GM12875 (cell line): ENCODE data around the gene PRRC2A.

ENCODE experiments used
- H3K4me3 ChIP-seq: one replicate; pipeline ENCODE4 v1.5.1; 2011; ENCODE audit warnings: low read depth, low read length, control low read depth
- TF ChIP-seq, protein P1 (sequence below): IDR thresholded peaks from 2 replicates; pipeline ENCODE4 v1.5.1; 2011; ENCODE audit warnings: low read depth, mild to moderate bottlenecking, control low read depth, inconsistent platforms, low read length, moderate library complexity, borderline replicate concordance; ENCODE audit not compliant: insufficient read depth

The PRRC2A gene

DNA sequence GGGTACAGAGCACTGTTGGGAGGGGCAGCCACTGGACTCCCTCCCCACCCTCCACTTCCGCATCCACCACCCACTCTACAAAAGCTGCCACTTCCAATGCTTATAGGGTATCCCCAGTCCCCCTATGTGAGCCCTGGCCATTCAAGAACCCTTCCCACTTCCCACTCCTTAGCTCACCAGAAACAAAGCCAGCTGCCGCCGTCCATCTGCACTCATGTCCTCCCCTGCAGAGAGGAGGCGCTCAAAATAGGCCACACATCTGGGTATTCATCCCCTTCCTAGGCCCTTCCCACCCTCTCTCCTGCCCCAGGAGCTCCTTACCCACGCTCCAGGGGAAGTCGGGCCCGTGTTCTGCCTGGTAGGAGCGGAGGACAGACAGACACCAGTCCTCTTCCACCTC, 66.8 kb downstream of the PRRC2A start:
- H3K4me3 ChIP-seq: no peak overlapping the region
- TF ChIP-seq, protein P1, sequence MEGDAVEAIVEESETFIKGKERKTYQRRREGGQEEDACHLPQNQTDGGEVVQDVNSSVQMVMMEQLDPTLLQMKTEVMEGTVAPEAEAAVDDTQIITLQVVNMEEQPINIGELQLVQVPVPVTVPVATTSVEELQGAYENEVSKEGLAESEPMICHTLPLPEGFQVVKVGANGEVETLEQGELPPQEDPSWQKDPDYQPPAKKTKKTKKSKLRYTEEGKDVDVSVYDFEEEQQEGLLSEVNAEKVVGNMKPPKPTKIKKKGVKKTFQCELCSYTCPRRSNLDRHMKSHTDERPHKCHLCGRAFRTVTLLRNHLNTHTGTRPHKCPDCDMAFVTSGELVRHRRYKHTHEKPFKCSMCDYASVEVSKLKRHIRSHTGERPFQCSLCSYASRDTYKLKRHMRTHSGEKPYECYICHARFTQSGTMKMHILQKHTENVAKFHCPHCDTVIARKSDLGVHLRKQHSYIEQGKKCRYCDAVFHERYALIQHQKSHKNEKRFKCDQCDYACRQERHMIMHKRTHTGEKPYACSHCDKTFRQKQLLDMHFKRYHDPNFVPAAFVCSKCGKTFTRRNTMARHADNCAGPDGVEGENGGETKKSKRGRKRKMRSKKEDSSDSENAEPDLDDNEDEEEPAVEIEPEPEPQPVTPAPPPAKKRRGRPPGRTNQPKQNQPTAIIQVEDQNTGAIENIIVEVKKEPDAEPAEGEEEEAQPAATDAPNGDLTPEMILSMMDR: no peak
